Activated naive CD4-positive, alpha-beta T cell treated with anti-CD3 and anti-CD28 coated beads, Interleukin-2, amount 50 U/mL, for 72 hours (primary cell): ENCODE results near the gene ZNF791. TPM values are rescaled to one million over a fixed set of nuclear protein-coding genes. Genes with fewer than 3 reads are reported as not detected.
"Not testable (repeated sequence)": the region's sequence is repeated elsewhere in the genome, so short reads cannot be mapped to it uniquely, and the experiment has no call there.

ENCODE experiments used
- ATAC-seq, 2 donors: fragments of 150-1000 bp; cut with Tn5 transposase; 2 replicates each; pipeline ENCODE4 v1.10.0; 2021; ENCODE audit warnings: mild to moderate bottlenecking in 2 of 2, moderate library complexity in 2 of 2
- DNase-seq, 2 donors: peaks; one replicate each; pipeline ENCODE4 v3.0.0; 2021 to 2022; ENCODE audit warnings: low spot score in 2 of 2
- H3K27ac Mint-ChIP-seq, 2 donors: one replicate each; pipeline ENCODE4 v1.8.0; 2022; ENCODE audit warnings: mild to moderate bottlenecking in 2 of 2, mixed read lengths in 2 of 2
- H3K36me3 Mint-ChIP-seq, 2 donors: one replicate each; pipeline ENCODE4 v1.8.0; 2022; ENCODE audit warnings: mixed read lengths in 2 of 2
- H3K9me3 Mint-ChIP-seq, 2 donors: one replicate each; pipeline ENCODE4 v1.8.0; 2022; ENCODE audit warnings: mixed read lengths in 2 of 2
- total RNA-seq, 2 donors: library from RNA; stranded (reverse); gene quantifications; one replicate each; pipeline ENCODE4 v1.2.3, GENCODE V29; 2022

The ZNF791 gene
- total RNA-seq, 2 donors from 2014 or later = 14.7 to 16.7 TPM

- H3K36me3 Mint-ChIP-seq, H3K9me3 Mint-ChIP-seq, ATAC-seq, DNase-seq, H3K27ac Mint-ChIP-seq: not testable (repeated sequence)
These were observed 10.7 kb downstream of the ZNF791 start for GRCh38 chr19:12621253-12622024.

- no peak overlapping the region for H3K27ac Mint-ChIP-seq
- peaks cover 5 to 7% of the 10 kb centered on the region in 2 donors for H3K9me3 Mint-ChIP-seq
- DNase-seq = no peak
- no peak for ATAC-seq
- H3K36me3 Mint-ChIP-seq = peaks cover 16 to 27% of the 10 kb centered on the region in 2 donors
These were observed 12.8 kb downstream of the ZNF791 start for GRCh38 chr19:12623361-12624031.

GRCh38 chr19:12626958-12627357, 16.2 kb downstream of the ZNF791 start:
- ATAC-seq = peak in 1 of 2 donors; percentile 28

GRCh38 chr19:12628040-12629022, 17.6 kb downstream of the ZNF791 start:
- no peak for DNase-seq
- Mint-ChIP-seq H3K27ac (no peak overlapping the region), H3K36me3 (peaks cover 25 to 57% of the 10 kb centered on the region in 2 donors), H3K9me3 (peaks cover 13 to 18% of the 10 kb centered on the region in 2 donors)
- ATAC-seq = no peak

More at GRCh38 chr19:12626958-12627357, 16.2 kb downstream of the ZNF791 start:
- Mint-ChIP-seq H3K36me3 (peaks cover 25 to 54% of the 10 kb centered on the region in 2 donors), H3K9me3 (peaks cover 13 to 18% of the 10 kb centered on the region in 2 donors), H3K27ac (no peak overlapping the region)
- no peak for DNase-seq

- H3K27ac Mint-ChIP-seq = no peak overlapping the region
- DNase-seq (no peak), ATAC-seq (peak; percentile 64 to 73)
- H3K9me3 Mint-ChIP-seq = peaks cover 13 to 18% of the 10 kb centered on the region in 2 donors
- H3K36me3 Mint-ChIP-seq = peaks cover 25 to 63% of the 10 kb centered on the region in 2 donors
These were observed 18.5 kb downstream of the ZNF791 start for GRCh38 chr19:12629215-12629614.

- DNase-seq = no peak
- ATAC-seq = no peak
- Mint-ChIP-seq H3K27ac (no peak overlapping the region), H3K9me3 (no peaks in the 10 kb centered on the region), H3K36me3 (peaks cover 0 to 21% of the 10 kb centered on the region in 2 donors)
These were observed 25.9 kb downstream of the ZNF791 start for GRCh38 chr19:12636631-12637030.

GRCh38 chr19:12638611-12639182, 28.0 kb downstream of the ZNF791 start:
- no peak for ATAC-seq
- no peak for DNase-seq
- Mint-ChIP-seq H3K36me3 (peaks cover 0 to 10% of the 10 kb centered on the region in 2 donors), H3K9me3 (no peaks in the 10 kb centered on the region), H3K27ac (peak overlapping the region in 1 of 2 donors; percentile 81)

- ATAC-seq (peak; percentile 94 to 95), DNase-seq (peak; percentile 87 to 92)
- H3K36me3 Mint-ChIP-seq = peaks cover 0 to 4% of the 10 kb centered on the region in 2 donors
- H3K27ac Mint-ChIP-seq = peak overlapping the region; percentile 23 to 81
- H3K9me3 Mint-ChIP-seq = no peaks in the 10 kb centered on the region
These were observed 29.3 kb downstream of the ZNF791 start for GRCh38 chr19:12639901-12640613.

GRCh38 chr19:12641456-12641855, 30.7 kb downstream of the ZNF791 start:
- no peaks in the 10 kb centered on the region for H3K9me3 Mint-ChIP-seq
- no peaks in the 10 kb centered on the region for H3K36me3 Mint-ChIP-seq
- no peak overlapping the region for H3K27ac Mint-ChIP-seq
- ATAC-seq (no peak), DNase-seq (no peak)

GRCh38 chr19:12642506-12642905, 31.8 kb downstream of the ZNF791 start:
- H3K27ac Mint-ChIP-seq = no peak overlapping the region
- no peak for DNase-seq
- H3K9me3 Mint-ChIP-seq = no peaks in the 10 kb centered on the region
- no peaks in the 10 kb centered on the region for H3K36me3 Mint-ChIP-seq
- no peak for ATAC-seq

- not testable (repeated sequence) for H3K36me3 Mint-ChIP-seq, ATAC-seq, DNase-seq, H3K9me3 Mint-ChIP-seq, H3K27ac Mint-ChIP-seq
These were observed 33.0 kb downstream of the ZNF791 start for GRCh38 chr19:12643716-12644115.

GRCh38 chr19:12646551-12646950, 35.8 kb downstream of the ZNF791 start:
- H3K27ac Mint-ChIP-seq = peak overlapping the region in 1 of 2 donors; percentile 10
- no peaks in the 10 kb centered on the region for H3K9me3 Mint-ChIP-seq
- peaks cover 0 to 11% of the 10 kb centered on the region in 2 donors for H3K36me3 Mint-ChIP-seq
- DNase-seq = no peak
- no peak for ATAC-seq

- ATAC-seq (peak in 1 of 2 donors; percentile 2), DNase-seq (no peak)
- Mint-ChIP-seq H3K9me3 (no peaks in the 10 kb centered on the region), H3K36me3 (peaks cover 0 to 11% of the 10 kb centered on the region in 2 donors), H3K27ac (peak overlapping the region in 1 of 2 donors; percentile 10)
These were observed 36.3 kb downstream of the ZNF791 start for GRCh38 chr19:12647047-12647446.

GRCh38 chr19:12647490-12648071, 36.9 kb downstream of the ZNF791 start:
- Mint-ChIP-seq H3K9me3 (no peaks in the 10 kb centered on the region), H3K36me3 (peaks cover 0 to 11% of the 10 kb centered on the region in 2 donors), H3K27ac (peak overlapping the region in 1 of 2 donors; percentile 10)
- DNase-seq (peak in 1 of 2 donors; percentile 50), ATAC-seq (peak; percentile 58 to 72)

GRCh38 chr19:12648088-12648487, 37.4 kb downstream of the ZNF791 start:
- Mint-ChIP-seq H3K27ac (no peak overlapping the region), H3K9me3 (no peaks in the 10 kb centered on the region), H3K36me3 (peaks cover 0 to 11% of the 10 kb centered on the region in 2 donors)
- ATAC-seq (no peak), DNase-seq (no peak)
